GM19467 (cell line): ENCODE results near the gene MOB3B.
A peak's percentile ranks its signal among the peaks of the same experiment; 100 is the strongest.
"Not testable (repeated sequence)": the region's sequence is repeated elsewhere in the genome, so short reads cannot be mapped to it uniquely, and the experiment has no call there.

Experiments used
- ATAC-seq: cut with Tn5 transposase; IDR thresholded peaks from one replicate; pipeline ENCODE4 v1.9.1; 2021; ENCODE audit warnings: mild to moderate bottlenecking, moderate library complexity; ENCODE audit not compliant: unreplicated experiment

The MOB3B gene

GRCh38 chr9:27482709-27483108 lies 46.9 kb downstream of the MOB3B start:
- no peak for ATAC-seq

GRCh38 chr9:27478322-27478721 lies 51.3 kb downstream of the MOB3B start:
- ATAC-seq: no peak

GRCh38 chr9:27476870-27477515 lies 52.6 kb downstream of the MOB3B start:
- ATAC-seq: no peak

- ATAC-seq: no peak
Measured at GRCh38 chr9:27475057-27475595, 54.5 kb downstream of the MOB3B start.

- ATAC-seq: no peak
Measured at GRCh38 chr9:27474305-27474704, 55.3 kb downstream of the MOB3B start.

- ATAC-seq: no peak
Measured at GRCh38 chr9:27473111-27473529, 56.5 kb downstream of the MOB3B start.

GRCh38 chr9:27472195-27472594 lies 57.4 kb downstream of the MOB3B start:
- ATAC-seq: no peak

- no peak for ATAC-seq
Measured at GRCh38 chr9:27471789-27472188, 57.8 kb downstream of the MOB3B start.

GRCh38 chr9:27471366-27471765 lies 58.2 kb downstream of the MOB3B start:
- no peak for ATAC-seq

- ATAC-seq: no peak
Measured at GRCh38 chr9:27470291-27470856, 59.2 kb downstream of the MOB3B start.

GRCh38 chr9:27469550-27469949 lies 60.1 kb downstream of the MOB3B start:
- ATAC-seq: no peak

- ATAC-seq: peak; percentile 64
Measured at GRCh38 chr9:27468462-27469110, 61.0 kb downstream of the MOB3B start.

- peak; percentile 22 for ATAC-seq
Measured at GRCh38 chr9:27468000-27468399, 61.6 kb downstream of the MOB3B start.

- no peak for ATAC-seq
Measured at GRCh38 chr9:27467486-27467885, 62.1 kb downstream of the MOB3B start.

- not testable (repeated sequence) for ATAC-seq
Measured at GRCh38 chr9:27466516-27466915, 63.1 kb downstream of the MOB3B start.

- ATAC-seq: not testable (repeated sequence)
Measured at GRCh38 chr9:27464950-27465349, 64.7 kb downstream of the MOB3B start.

GRCh38 chr9:27462846-27463245 lies 66.8 kb downstream of the MOB3B start:
- ATAC-seq: no peak

GRCh38 chr9:27462434-27462833 lies 67.2 kb downstream of the MOB3B start:
- ATAC-seq: no peak

GRCh38 chr9:27460226-27461023 lies 69.2 kb downstream of the MOB3B start:
- ATAC-seq: peak; percentile 85

- ATAC-seq: no peak
Measured at GRCh38 chr9:27457445-27457844, 72.2 kb downstream of the MOB3B start.

- ATAC-seq: no peak
Measured at GRCh38 chr9:27453860-27454553, 75.6 kb downstream of the MOB3B start.
